AG09309 (cell line): Measurements from ENCODE around the gene NRROS.

Source experiments
- DNase-seq: peaks from one replicate; pipeline ENCODE4 v3.0.0-alpha.2; 2010; ENCODE audit warnings: low read depth
- H3K4me3 ChIP-seq: 2 replicates; pipeline ENCODE4 v1.5.1; 2011; ENCODE audit warnings: mild to moderate bottlenecking, low read depth, low read length, moderate library complexity; ENCODE audit not compliant: control insufficient read depth
- CTCF ChIP-seq: IDR thresholded peaks from 2 replicates; pipeline ENCODE4 v1.5.1; 2011; ENCODE audit warnings: mild to moderate bottlenecking, low read depth, low read length, inconsistent platforms; ENCODE audit not compliant: insufficient read depth, control insufficient read depth; ENCODE audit errors: missing control alignments

Gene NRROS

GRCh38 chr3:196640297-196641018 lies 964 bp downstream of the NRROS start:
- H3K4me3 ChIP-seq: no peak overlapping the region
- no peak for TF ChIP-seq CTCF
- no peak for DNase-seq

GRCh38 chr3:196641333-196642054 lies 2.0 kb downstream of the NRROS start:
- no peak for TF ChIP-seq CTCF
- no peak for DNase-seq
- H3K4me3 ChIP-seq: no peak overlapping the region

GRCh38 chr3:196642434-196642833 lies 2.9 kb downstream of the NRROS start:
- TF ChIP-seq CTCF: no peak
- H3K4me3 ChIP-seq: no peak overlapping the region
- no peak for DNase-seq

GRCh38 chr3:196643201-196643749 lies 3.8 kb downstream of the NRROS start:
- DNase-seq: no peak
- no peak overlapping the region for H3K4me3 ChIP-seq
- TF ChIP-seq CTCF: no peak

- DNase-seq: no peak
- H3K4me3 ChIP-seq: no peak overlapping the region
- TF ChIP-seq CTCF: no peak
These were observed 4.3 kb downstream of the NRROS start for GRCh38 chr3:196643761-196644160.

- no peak for TF ChIP-seq CTCF
- no peak overlapping the region for H3K4me3 ChIP-seq
These were observed 5.6 kb downstream of the NRROS start for GRCh38 chr3:196645096-196645495.

More at GRCh38 chr3:196645096-196645495, 5.6 kb downstream of the NRROS start:
- DNase-seq: no peak
